Aorta (tissue), 5 donors: ENCODE measurements around the gene MYH7B. TPM values are rescaled to one million over a fixed set of nuclear protein-coding genes. Genes with fewer than 3 reads are reported as not detected.

Experiments used
- ATAC-seq: fragments of 200-7000 bp; cut with Tn5 transposase; one replicate; pipeline ENCODE4 v1.9.1; 2022; ENCODE audit warnings: moderate library complexity; ENCODE audit not compliant: low FRiP score
- DNase-seq, 2 donors: peaks; one replicate each; pipeline ENCODE4 v3.0.0-alpha.2; 2020
- H3K27ac ChIP-seq, 2 donors: one replicate each; pipeline ENCODE4 v1.5.1; 2013; ENCODE audit warnings: low read length in 2 of 2, mild to moderate bottlenecking in 2 of 2, moderate library complexity in 2 of 2, control low read depth in 1 of 2, inconsistent platforms in 1 of 2, low read depth in 1 of 2
- H3K27me3 ChIP-seq, 2 donors: one replicate each; pipeline ENCODE4 v1.6.1; 2013; ENCODE audit warnings: control low read depth in 1 of 2, low read length in 1 of 2, mild to moderate bottlenecking in 1 of 2, moderate library complexity in 1 of 2; ENCODE audit not compliant: insufficient read depth in 2 of 2, control insufficient read depth in 1 of 2
- H3K36me3 ChIP-seq, 2 donors: one replicate each; pipeline ENCODE4 v1.6.1; 2013; ENCODE audit warnings: control low read depth in 1 of 2, low read length in 1 of 2, mild to moderate bottlenecking in 1 of 2; ENCODE audit not compliant: insufficient read depth in 2 of 2, control insufficient read depth in 1 of 2
- H3K4me1 ChIP-seq, 2 donors: one replicate each; pipeline ENCODE4 v1.6.1; 2013; ENCODE audit warnings: low read length in 2 of 2, control low read depth in 1 of 2, mild to moderate bottlenecking in 1 of 2, moderate library complexity in 1 of 2; ENCODE audit not compliant: insufficient read depth in 2 of 2, control insufficient read depth in 1 of 2
- H3K4me3 ChIP-seq, 2 donors: one replicate each; pipeline ENCODE4 v1.5.1; 2013; ENCODE audit warnings: low read length in 2 of 2, control low read depth in 1 of 2, mild to moderate bottlenecking in 1 of 2
- H3K9me3 ChIP-seq: one replicate; pipeline ENCODE4 v1.6.1; 2013; ENCODE audit warnings: mild to moderate bottlenecking, low read length; ENCODE audit not compliant: control insufficient read depth
- WGBS, 2 donors: extraction: QIAGEN DNeasy Blood & Tissue Kit; methylation state at CpG; one replicate each; pipeline ENCODE4 v1.1.7; 2013; 5-methylcytosine and 5-hydroxymethylcytosine counted together
- intact Hi-C, 2 donors: fragments of 100-400 bp; cut with DNase I; formaldehyde crosslinking; loops; one replicate each; pipeline versions ENCODE4 v1.14.2 to v1.15.0; 2022
- microRNA-seq, 2 donors: library from miRNA; unstranded; fragments of <30 nt; microRNA quantifications; one replicate each; pipeline ENCODE4 v1.2.0, GENCODE V29; 2020
- polyA plus RNA-seq, 2 donors: library from polyadenylated mRNA; stranded (reverse); fragments of 200-250 nt; gene quantifications; one replicate each; pipeline ENCODE4 v1.2.3, GENCODE V29; 2013
- total RNA-seq, 2 donors: library from RNA; stranded (reverse); fragmentation: NEBNext Ultra II Directional; extraction: Animal tissue kit (Norgen Biotek cat#: 25700); gene quantifications; one replicate each; pipeline ENCODE4 v1.2.1, GENCODE V29; 2021
- donor health status: healthy with polysubstance abuse.
- donor health status: Bipolar disorder and iron deficiency.
- donor health status: DM: no; HTN: no; CAD: no.
- donor health status: DM: no; HTN: no; CAD: no.
- donor health status: DM: yes; HTN: yes; CAD: no.

Gene MYH7B
- total and polyA plus RNA-seq, 4 donors, result 0.13 to 4.6 (median 0.72) TPM

- intact Hi-C loops, result no loop called here
- Histone ChIP-seq H3K36me3 (peaks cover 0 to 26% of the 10 kb centered on the region in 2 donors), H3K4me1 (no peaks in the 10 kb centered on the region), H3K9me3 (no peaks in the 10 kb centered on the region), H3K27me3 (no peaks in the 10 kb centered on the region), H3K27ac (no peak overlapping the region), H3K4me3 (no peak overlapping the region)
- no peak for ATAC-seq
- peak in 1 of 2 donors; percentile 70 for DNase-seq
- 76 to 77% methylated on average over 15 of the region's 15 CpGs for WGBS, 2 donors
Observed at GRCh38 chr20:35001596-35002362, 46.1 kb downstream of the MYH7B start.

GRCh38 chr20:35002426-35003210 lies 47.0 kb downstream of the MYH7B start:
- 78 to 82% methylated on average over 10 of the region's 10 CpGs for WGBS, 2 donors
- no peak overlapping the region for H3K27ac ChIP-seq
- no peak for ATAC-seq
- no peaks in the 10 kb centered on the region for H3K9me3 ChIP-seq
- intact Hi-C loops, result no loop called here
- peak; percentile 24 to 59 for DNase-seq
- no peak overlapping the region for H3K4me3 ChIP-seq
- no peaks in the 10 kb centered on the region for H3K4me1 ChIP-seq
- no peaks in the 10 kb centered on the region for H3K27me3 ChIP-seq
- peaks cover 0 to 24% of the 10 kb centered on the region in 2 donors for H3K36me3 ChIP-seq

- Histone ChIP-seq H3K27me3 (no peaks in the 10 kb centered on the region), H3K9me3 (no peaks in the 10 kb centered on the region), H3K36me3 (peaks cover 0 to 30% of the 10 kb centered on the region in 2 donors), H3K27ac (no peak overlapping the region), H3K4me1 (no peaks in the 10 kb centered on the region), H3K4me3 (no peak overlapping the region)
- intact Hi-C loops, result no loop called here
- DNase-seq (peak; percentile 43 to 67), ATAC-seq (no peak)
- WGBS, 2 donors, result 90 to 92% methylated on average over 25 of the region's 25 CpGs
Observed at GRCh38 chr20:35003211-35004031, 47.8 kb downstream of the MYH7B start.

- intact Hi-C loops, result no loop called here
- 82 to 85% methylated on average over 18 of the region's 18 CpGs for WGBS, 2 donors
- H3K9me3 ChIP-seq, result no peaks in the 10 kb centered on the region
- peaks cover 0 to 30% of the 10 kb centered on the region in 2 donors for H3K36me3 ChIP-seq
- no peak overlapping the region for H3K27ac ChIP-seq
- no peaks in the 10 kb centered on the region for H3K27me3 ChIP-seq
- ATAC-seq (no peak), DNase-seq (peak in 1 of 2 donors; percentile 74)
- H3K4me3 ChIP-seq, result no peak overlapping the region
- no peaks in the 10 kb centered on the region for H3K4me1 ChIP-seq
Observed at GRCh38 chr20:35004051-35004725, 48.5 kb downstream of the MYH7B start.

GRCh38 chr20:35004749-35005462 lies 49.2 kb downstream of the MYH7B start:
- H3K4me3 ChIP-seq, result no peak overlapping the region
- no peak for ATAC-seq
- H3K27me3 ChIP-seq, result no peaks in the 10 kb centered on the region
- no peaks in the 10 kb centered on the region for H3K4me1 ChIP-seq
- 88 to 89% methylated on average over 20 of the region's 20 CpGs for WGBS, 2 donors
- H3K36me3 ChIP-seq, result peaks cover 0 to 30% of the 10 kb centered on the region in 2 donors
- no peak overlapping the region for H3K27ac ChIP-seq
- intact Hi-C loops, result no loop called here
- peak; percentile 25 to 62 for DNase-seq
- no peaks in the 10 kb centered on the region for H3K9me3 ChIP-seq

Small RNA genes lying within 50 kb of the gene (microRNA-seq; reads per million reads assigned to microRNA genes)
- gene MIR499A (0 reads per million in 2 donors), gene MIR499B (0 reads per million in 2 donors)

Other genes starting within 250 kb of the MYH7B start
- gene NCOA6, start 130.2 kb upstream of the MYH7B start, total RNA-seq, result 10 to 100 TPM; 21.3 to 28.1 TPM
- 10 to 100 TPM; 10.2 to 13.4 TPM for gene NCOA6, start 130.2 kb upstream of the MYH7B start, polyA plus RNA-seq
- gene GGT7, start 83.0 kb upstream of the MYH7B start, total RNA-seq, result 10 to 100 TPM; 22.3 to 27.1 TPM
- gene GGT7, start 83.0 kb upstream of the MYH7B start, polyA plus RNA-seq, result 10 to 100 TPM in 1 of 2 donors, 1 to 10 TPM in 1; 7.5 to 41.3 TPM
- 10 to 100 TPM; 64.8 to 87.4 TPM for gene ACSS2, start 79.3 kb upstream of the MYH7B start, total RNA-seq
- gene ACSS2, start 79.3 kb upstream of the MYH7B start, polyA plus RNA-seq, result 10 to 100 TPM; 59.4 to 99.0 TPM
- gene GSS, start 62 bp upstream of the MYH7B start, total RNA-seq, result 10 to 100 TPM; 22.9 to 24.3 TPM
- 10 to 100 TPM; 12.9 to 31.5 TPM for gene GSS, start 62 bp upstream of the MYH7B start, polyA plus RNA-seq
- gene TRPC4AP, start 136.9 kb downstream of the MYH7B start, total RNA-seq, result 10 to 100 TPM; 53.4 to 58.3 TPM
- gene TRPC4AP, start 136.9 kb downstream of the MYH7B start, polyA plus RNA-seq, result 10 to 100 TPM; 18.8 to 56.2 TPM
- gene EDEM2, start 191.5 kb downstream of the MYH7B start, total RNA-seq, result 10 to 100 TPM; 21.6 to 23.4 TPM
- gene EDEM2, start 191.5 kb downstream of the MYH7B start, polyA plus RNA-seq, result 10 to 100 TPM; 11.0 to 32.1 TPM
- gene PROCR, start 216.2 kb downstream of the MYH7B start, total RNA-seq, result 100 to 1,000 TPM in 1 of 2 donors, 10 to 100 TPM in 1; 75.9 to 128 TPM
- gene PROCR, start 216.2 kb downstream of the MYH7B start, polyA plus RNA-seq, result 10 to 100 TPM; 45.0 to 80.5 TPM